Measurements from ENCODE around the gene GOLGA8B.

- TF ChIP-seq CTCF (IDR thresholded peaks at IDR 0.05) (no peak), EP300 (IDR thresholded peaks at IDR 0.05) (no peak), POLR2A (IDR thresholded peaks at IDR 0.05) (no peak)
Observed at GRCh38 chr15:34583399-34584329, at the start of gene GOLGA8B.

All from ovary (tissue), 3 donors.